IMR-90 (cell line): ENCODE results near the gene CRTAC1. TPM values are rescaled to one million over a fixed set of nuclear protein-coding genes. Genes with fewer than 3 reads are reported as not detected.

Source experiments
- ATAC-seq: fragments of 200-7000 bp; cut with Tn5 transposase; 2 replicates; pipeline ENCODE4 v1.9.1; 2020; ENCODE audit warnings: low read depth, mild to moderate bottlenecking, moderate library complexity
- BruUV-seq: library from RNA; stranded (reverse); fragments of 400-500 nt; replicated peaks from 2 replicates; lab custom pipeline; 2021; lab: Mats Ljungman, UMichigan
- CTCF ChIA-PET: fragments of 300-600 bp; formaldehyde crosslinking; extraction: SDS; loops from one replicate; lab custom pipeline; 2021; ENCODE audit warnings: antibody characterized with exemption; lab: Yijun Ruan, JAX
- POLR2A ChIA-PET: fragments of 300-600 bp; sonication (Branson Sonifier 250); formaldehyde crosslinking; loops from one replicate; lab custom pipeline; 2022; ENCODE audit warnings: antibody characterized with exemption; ENCODE audit not compliant: unreplicated experiment; lab: Charles Lee
- DNase-seq: peaks from one replicate; pipeline ENCODE4 v3.0.0; 2013
- H2AFZ ChIP-seq: replicated peaks from 2 replicates; pipeline ENCODE3; 2013; ENCODE audit warnings: low read length, mild to moderate bottlenecking; ENCODE audit not compliant: poor library complexity
- H2AK5ac ChIP-seq: 2 replicates; pipeline ENCODE4 v1.6.1; 2013; ENCODE audit warnings: low read depth, low read length, inconsistent platforms
- H2AK9ac ChIP-seq: replicated peaks from 2 replicates; pipeline ENCODE3; 2013; ENCODE audit warnings: mild to moderate bottlenecking, low read depth, low read length, moderate library complexity; ENCODE audit not compliant: poor library complexity
- H2BK120ac ChIP-seq: 2 replicates; pipeline ENCODE4 v1.6.1; 2013; ENCODE audit warnings: low read depth, low read length, inconsistent platforms
- H2BK15ac ChIP-seq: 3 replicates; pipeline ENCODE4 v1.6.1; 2013; ENCODE audit warnings: low read depth, low read length, inconsistent platforms
- H2BK20ac ChIP-seq: 2 replicates; pipeline ENCODE4 v1.6.1; 2013; ENCODE audit warnings: low read depth, mild to moderate bottlenecking, inconsistent platforms, low read length, moderate library complexity
- H2BK5ac ChIP-seq: 2 replicates; pipeline ENCODE4 v1.6.1; 2013; ENCODE audit warnings: mild to moderate bottlenecking, low read depth, low read length, inconsistent platforms; ENCODE audit not compliant: poor library complexity, severe bottlenecking
- H3K14ac ChIP-seq: replicated peaks from 2 replicates; pipeline ENCODE4 v1.6.1; 2013; ENCODE audit warnings: low read depth, low read length, inconsistent platforms
- H3K18ac ChIP-seq: 2 replicates; pipeline ENCODE4 v1.6.1; 2013; ENCODE audit warnings: low read depth, low read length, control low read depth
- H3K23ac ChIP-seq: 2 replicates; pipeline ENCODE4 v1.6.1; 2013; ENCODE audit warnings: low read depth, low read length, inconsistent platforms
- H3K27ac ChIP-seq: 2 replicates; pipeline ENCODE4 v1.5.1; 2013; ENCODE audit warnings: mild to moderate bottlenecking, control low read depth, low read length; ENCODE audit not compliant: insufficient read depth
- H3K27me3 ChIP-seq: 2 replicates; pipeline ENCODE4 v1.6.1; 2013; ENCODE audit warnings: low read length; ENCODE audit not compliant: control insufficient read depth, insufficient read depth
- H3K36me3 ChIP-seq: 2 replicates; pipeline ENCODE4 v1.6.1; 2013; ENCODE audit warnings: low read length, mixed read lengths; ENCODE audit not compliant: control insufficient read depth, insufficient read depth
- H3K4ac ChIP-seq: 2 replicates; pipeline ENCODE4 v1.6.1; 2013; ENCODE audit warnings: low read depth, low read length, inconsistent platforms
- H3K4me1 ChIP-seq: 2 replicates; pipeline ENCODE4 v1.6.1; 2013; ENCODE audit warnings: low read length, mixed read lengths; ENCODE audit not compliant: control insufficient read depth, insufficient read depth
- H3K4me2 ChIP-seq: 2 replicates; pipeline ENCODE4 v1.6.1; 2013; ENCODE audit warnings: low read depth, mild to moderate bottlenecking, control low read depth, low read length, moderate library complexity
- H3K4me3 ChIP-seq: 2 replicates; pipeline ENCODE4 v1.5.1; 2013; ENCODE audit warnings: low read depth, mild to moderate bottlenecking, control low read depth, low read length, moderate library complexity; ENCODE audit not compliant: insufficient read depth
- H3K56ac ChIP-seq: 2 replicates; pipeline ENCODE4 v1.6.1; 2013; ENCODE audit warnings: low read length, inconsistent platforms; ENCODE audit not compliant: insufficient read depth; ENCODE audit errors: extremely low read depth
- H3K79me1 ChIP-seq, 2 experiments: 2 replicates each; pipeline ENCODE4 v1.6.1; 2013; ENCODE audit warnings: low read length in 2 of 2, inconsistent platforms in 1 of 2, low read depth in 1 of 2
- H3K9ac ChIP-seq: 2 replicates; pipeline ENCODE4 v1.6.1; 2013; ENCODE audit warnings: low read depth, low read length, control low read depth
- H3K9me1 ChIP-seq: 2 replicates; pipeline ENCODE4 v1.6.1; 2013; ENCODE audit warnings: low read length, inconsistent platforms; ENCODE audit not compliant: insufficient read depth
- H3K9me3 ChIP-seq: 2 replicates; pipeline ENCODE4 v1.6.1; 2013; ENCODE audit warnings: low read length; ENCODE audit not compliant: control insufficient read depth, insufficient read depth
- H4K20me1 ChIP-seq: 2 replicates; pipeline ENCODE4 v1.6.1; 2013; ENCODE audit warnings: low read length, inconsistent platforms; ENCODE audit not compliant: insufficient read depth
- H4K5ac ChIP-seq: 2 replicates; pipeline ENCODE4 v1.6.1; 2013; ENCODE audit warnings: mild to moderate bottlenecking, low read depth, low read length, control low read depth
- H4K8ac ChIP-seq, 2 experiments: 2 replicates each; pipeline ENCODE4 v1.6.1; 2013; ENCODE audit warnings: low read depth in 2 of 2, low read length in 2 of 2, control low read depth in 1 of 2, inconsistent platforms in 1 of 2
- H4K91ac ChIP-seq: 2 replicates; pipeline ENCODE4 v1.6.1; 2013; ENCODE audit warnings: low read depth, low read length, inconsistent platforms; ENCODE audit not compliant: insufficient read depth
- CHD1 ChIP-seq: IDR thresholded peaks from 2 replicates; pipeline ENCODE4 v1.6.1; 2012; ENCODE audit warnings: low read depth, low read length, improper control_type of control experiment
- CTCF ChIP-seq: conservative IDR thresholded peaks from 2 replicates; pipeline ENCODE4 v1.5.1; 2012; ENCODE audit warnings: mild to moderate bottlenecking, low read depth, low read length, improper control_type of control experiment
- MAZ ChIP-seq: IDR thresholded peaks from 2 replicates; pipeline ENCODE4 v1.6.1; 2012; ENCODE audit warnings: low read depth, mild to moderate bottlenecking, low read length, improper control_type of control experiment, moderate library complexity, borderline replicate concordance
- MXI1 ChIP-seq: IDR thresholded peaks from 2 replicates; pipeline ENCODE4 v1.6.1; 2012; ENCODE audit warnings: low read depth, mild to moderate bottlenecking, low read length, moderate library complexity, borderline replicate concordance
- SMC3 ChIP-seq: fragments of 150-350 bp; IDR thresholded peaks from 2 replicates; pipeline ENCODE4 v1.6.1; 2016; ENCODE audit warnings: low read depth, mild to moderate bottlenecking, antibody characterized with exemption, low read length, moderate library complexity
- WGBS, 2 experiments: methylation state at CpG; one replicate each; pipeline versions ENCODE4 v1.1.5 to v1.1.7; 2013; ENCODE audit warnings: missing lambda C conversion rate in 2 of 2; ENCODE audit not compliant: insufficient read length in 1 of 2; ENCODE audit errors: extremely low coverage in 2 of 2; 5-methylcytosine and 5-hydroxymethylcytosine counted together
- dilution Hi-C: fragments of 300-500 bp; cut with HindIII; formaldehyde crosslinking; loops from one replicate; pipeline ENCODE4 v1.14.3; 2018; ENCODE audit warnings: low sequenced_read_pairs; ENCODE audit not compliant: unreplicated experiment
- in situ Hi-C: fragments of 300-500 bp; cut with MboI; formaldehyde crosslinking; loops from 3 replicates; pipeline ENCODE4 v1.14.3; 2019; ENCODE audit warnings: low sequenced_read_pairs, inconsistent platforms, mixed read lengths
- intact Hi-C: fragments of 100-400 bp; cut with micrococcal nuclease; formaldehyde crosslinking; loops from 2 replicates; pipeline ENCODE4 v1.10.0; 2022
- polyA plus RNA-seq, 3 experiments: library from polyadenylated mRNA; depleted of rRNA; stranded (reverse); fragments of >200 nt; gene quantifications; 2 replicates each; pipeline ENCODE4 v1.2.3, GENCODE V29; 2012; ENCODE audit warnings: low replicate concordance in 1 of 3
- total RNA-seq: library from RNA; depleted of rRNA; stranded (reverse); fragments of >200 nt; gene quantifications from 2 replicates; pipeline ENCODE4 v1.2.3, GENCODE V29; 2012
- TF ChIP-seq, protein P1 (sequence below): fragments of 150-350 bp; IDR thresholded peaks from 2 replicates; pipeline ENCODE4 v1.6.1; 2016; ENCODE audit warnings: low read depth, mild to moderate bottlenecking, low read length, moderate library complexity, borderline replicate concordance

CRTAC1 gene
- total and polyA plus RNA-seq, 2 of the 4 experiments (the other 2 are of a cell fraction): not detected

GRCh38 chr10:97904018-97904381, 126.4 kb downstream of the CRTAC1 start:
- no peak overlapping the region for H2BK15ac ChIP-seq
- TF ChIP-seq MAZ (no peak), SMC3 (no peak), MXI1 (no peak), CHD1 (no peak), CTCF (no peak)
- TF ChIP-seq, protein P1, sequence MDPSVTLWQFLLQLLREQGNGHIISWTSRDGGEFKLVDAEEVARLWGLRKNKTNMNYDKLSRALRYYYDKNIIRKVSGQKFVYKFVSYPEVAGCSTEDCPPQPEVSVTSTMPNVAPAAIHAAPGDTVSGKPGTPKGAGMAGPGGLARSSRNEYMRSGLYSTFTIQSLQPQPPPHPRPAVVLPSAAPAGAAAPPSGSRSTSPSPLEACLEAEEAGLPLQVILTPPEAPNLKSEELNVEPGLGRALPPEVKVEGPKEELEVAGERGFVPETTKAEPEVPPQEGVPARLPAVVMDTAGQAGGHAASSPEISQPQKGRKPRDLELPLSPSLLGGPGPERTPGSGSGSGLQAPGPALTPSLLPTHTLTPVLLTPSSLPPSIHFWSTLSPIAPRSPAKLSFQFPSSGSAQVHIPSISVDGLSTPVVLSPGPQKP: no peak
- 8% methylated on average over 2 of the region's 5 CpGs; no CpG with 5 or more reads in 1 of the 2 experiments for WGBS, 2 experiments
- peaks cover 31% of the 10 kb centered on the region for H3K27me3 ChIP-seq
- H2BK5ac ChIP-seq: no peak overlapping the region
- H3K9ac ChIP-seq: no peak overlapping the region
- no peaks in the 10 kb centered on the region for H3K4me1 ChIP-seq
- in situ Hi-C loops: no loop called here
- H4K20me1 ChIP-seq: no peaks in the 10 kb centered on the region
- H3K9me3 ChIP-seq: no peaks in the 10 kb centered on the region
- H4K91ac ChIP-seq: no peak overlapping the region
- no peak overlapping the region for H3K27ac ChIP-seq
- H3K14ac ChIP-seq: no peak overlapping the region
- no peak for ATAC-seq
- H3K23ac ChIP-seq: no peak overlapping the region
- no TSS peak for BruUV-seq
- no peak overlapping the region for H4K5ac ChIP-seq
- CTCF ChIA-PET: no interaction called here
- no peak overlapping the region for H3K4ac ChIP-seq
- H2BK120ac ChIP-seq: no peak overlapping the region
- H3K36me3 ChIP-seq: no peaks in the 10 kb centered on the region
- H2AK9ac ChIP-seq: no peak overlapping the region
- no peak overlapping the region for H2BK20ac ChIP-seq
- intact Hi-C loops: no loop called here
- H3K4me2 ChIP-seq: no peak overlapping the region
- dilution Hi-C loops: no loop called here
- POLR2A ChIA-PET: no interaction called here
- H3K9me1 ChIP-seq: no peaks in the 10 kb centered on the region
- no peak overlapping the region for H3K56ac ChIP-seq
- no peak overlapping the region for H3K18ac ChIP-seq
- H3K79me1 ChIP-seq: no peaks in the 10 kb centered on the region
- no peak for DNase-seq
- H4K8ac ChIP-seq: no peak overlapping the region
- no peak overlapping the region for H3K4me3 ChIP-seq
- H2AK5ac ChIP-seq: no peak overlapping the region
- no peak overlapping the region for H2AFZ ChIP-seq
